HL-60 (cell line): ENCODE results near the gene A2ML1.

Source experiments
- DNase-seq, 2 experiments: peaks; one replicate each; pipeline ENCODE4 v3.0.0-alpha.2; 2010 to 2020; ENCODE audit warnings: low read depth in 1 of 2, low spot score in 1 of 2
- H3K27ac ChIP-seq: fragments of 250-450 bp; sonication (Bioruptor Pico); replicated peaks from 2 replicates; pipeline ENCODE4 v1.5.1; 2020; ENCODE audit warnings: mild to moderate bottlenecking, moderate library complexity
- H3K27me3 ChIP-seq: fragments of 250-450 bp; sonication (Bioruptor Pico); 2 replicates; pipeline ENCODE4 v1.5.1; 2021; ENCODE audit warnings: mild to moderate bottlenecking, moderate library complexity; ENCODE audit not compliant: insufficient read depth, poor library complexity, severe bottlenecking
- H3K4me3 ChIP-seq: replicated peaks from 2 replicates; pipeline ENCODE4 v1.5.1; 2011; ENCODE audit warnings: mild to moderate bottlenecking, control low read depth, low read length; ENCODE audit not compliant: insufficient read depth
- CTCF ChIP-seq: IDR thresholded peaks from one replicate; pipeline ENCODE4 v1.5.1; 2011; ENCODE audit warnings: low read length, control low read depth, inconsistent platforms; ENCODE audit not compliant: insufficient read depth
- GABPA ChIP-seq: IDR thresholded peaks from 2 replicates; pipeline ENCODE4 v1.6.1; 2012; ENCODE audit warnings: low read depth
- POLR2AphosphoS5 ChIP-seq: IDR thresholded peaks from 2 replicates; pipeline ENCODE4 v1.6.1; 2012; ENCODE audit warnings: low read depth
- REST ChIP-seq: IDR thresholded peaks from 2 replicates; pipeline ENCODE4 v1.6.1; 2012; ENCODE audit warnings: low read depth; ENCODE audit not compliant: insufficient replicate concordance
- SPI1 ChIP-seq: IDR thresholded peaks from 2 replicates; pipeline ENCODE4 v1.6.1; 2012; ENCODE audit warnings: low read depth, mild to moderate bottlenecking, borderline replicate concordance

The A2ML1 gene

GRCh38 chr12:8906266-8907180 is 84.1 kb downstream of the A2ML1 start:
- no peak for DNase-seq
- H3K4me3 ChIP-seq: no peak overlapping the region
- H3K27me3 ChIP-seq: no peaks in the 10 kb centered on the region
- H3K27ac ChIP-seq: no peak overlapping the region
- TF ChIP-seq CTCF: no peak
- no peak for TF ChIP-seq GABPA
- no peak for TF ChIP-seq POLR2AphosphoS5
- no peak for TF ChIP-seq SPI1
- no peak for TF ChIP-seq REST

- no peak for DNase-seq
Measured at GRCh38 chr12:8907513-8907912, 85.1 kb downstream of the A2ML1 start.

More at GRCh38 chr12:8907513-8907912, 85.1 kb downstream of the A2ML1 start:
- no peak overlapping the region for H3K27ac ChIP-seq
- H3K4me3 ChIP-seq: no peak overlapping the region
- no peak for TF ChIP-seq CTCF
- TF ChIP-seq POLR2AphosphoS5: no peak
- no peak for TF ChIP-seq GABPA
- TF ChIP-seq SPI1: no peak
- TF ChIP-seq REST: no peak
- H3K27me3 ChIP-seq: no peaks in the 10 kb centered on the region
